GM12892 (cell line): ENCODE results near the gene PRIMA1.

Experiments used
- POLR2A ChIP-seq: IDR thresholded peaks from 2 replicates; pipeline ENCODE4 v1.6.1; 2011; ENCODE audit warnings: low read depth, low read length, control low read depth
- POLR2AphosphoS5 ChIP-seq: IDR thresholded peaks from 2 replicates; pipeline ENCODE4 v1.6.1; 2011; ENCODE audit warnings: low read depth, low read length, control low read depth
- TAF1 ChIP-seq: IDR thresholded peaks from 2 replicates; pipeline ENCODE4 v1.6.1; 2011; ENCODE audit warnings: low read depth, mild to moderate bottlenecking, control low read depth, low read length, borderline replicate concordance

DNA sequence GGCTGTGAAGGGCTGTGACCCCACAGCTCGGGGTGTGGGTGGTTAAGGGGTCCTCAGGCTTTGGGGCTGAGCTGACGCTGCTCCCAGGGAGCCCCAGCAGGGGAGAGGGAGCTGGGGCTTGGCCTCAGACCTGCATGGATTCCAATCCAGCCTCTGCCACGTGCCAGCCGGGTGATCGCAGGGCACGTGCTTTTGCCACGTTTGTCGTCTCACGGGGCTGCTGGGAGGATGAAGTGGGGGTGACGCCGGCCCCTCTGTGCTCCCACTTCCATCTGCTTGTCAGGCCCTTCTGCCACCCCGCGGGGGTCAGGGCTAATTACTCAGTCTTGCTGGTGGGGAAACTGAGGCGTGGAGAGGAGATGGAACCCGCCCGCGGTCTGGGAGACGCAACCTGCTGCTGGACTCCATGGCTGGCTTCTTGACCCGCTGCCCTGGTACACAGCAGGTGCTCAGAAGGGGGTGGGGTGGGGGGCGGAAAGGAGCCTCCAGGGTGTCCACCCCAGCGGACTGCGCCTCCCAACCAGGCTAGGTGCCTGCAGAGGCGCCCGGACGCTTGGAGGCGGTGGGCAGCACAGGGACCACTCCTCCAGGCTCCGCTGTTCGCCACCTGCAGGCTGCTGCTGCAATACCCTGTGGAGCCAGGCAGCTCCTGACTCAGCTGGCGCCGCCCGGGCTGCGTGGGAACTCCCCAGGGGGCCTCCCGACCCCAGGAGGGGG lies 36.4 kb upstream of the PRIMA1 start:
- TF ChIP-seq POLR2AphosphoS5 (no peak), POLR2A (no peak), TAF1 (no peak)
